NCI-H2196 (cell line): ENCODE data around the gene LEMD1.
"Not testable (repeated sequence)": the region's sequence is repeated elsewhere in the genome, so short reads cannot be mapped to it uniquely, and the experiment has no call there.

Experiments
- DNase-seq: peaks from one replicate; lab custom pipeline; 2025; ENCODE audit not compliant: unreplicated experiment; lab: John Stamatoyannopoulos, UW

The LEMD1 gene

GRCh38 chr1:205430696-205431305 lies 8.9 kb upstream of the LEMD1 start:
- DNase-seq = no peak

GRCh38 chr1:205429762-205430695 lies 8.2 kb upstream of the LEMD1 start:
- DNase-seq = no peak

GRCh38 chr1:205424901-205425600 lies 3.2 kb upstream of the LEMD1 start:
- DNase-seq = no peak

- DNase-seq = no peak
Measured at GRCh38 chr1:205423814-205424399, 2.1 kb upstream of the LEMD1 start.

- peak; percentile 44 for DNase-seq
Measured at GRCh38 chr1:205422993-205423642, 1.3 kb upstream of the LEMD1 start.

- DNase-seq = no peak
Measured at GRCh38 chr1:205420938-205421337, 918 bp downstream of the LEMD1 start.

- no peak for DNase-seq
Measured at GRCh38 chr1:205417870-205418635, 3.8 kb downstream of the LEMD1 start.

- no peak for DNase-seq
Measured at GRCh38 chr1:205416322-205416721, 5.5 kb downstream of the LEMD1 start.

GRCh38 chr1:205410581-205411298 lies 11.1 kb downstream of the LEMD1 start:
- DNase-seq = no peak

- no peak for DNase-seq
Measured at GRCh38 chr1:205407970-205408369, 13.9 kb downstream of the LEMD1 start.

GRCh38 chr1:205406252-205406651 lies 15.6 kb downstream of the LEMD1 start:
- DNase-seq = not testable (repeated sequence)

GRCh38 chr1:205404484-205404883 lies 17.4 kb downstream of the LEMD1 start:
- not testable (repeated sequence) for DNase-seq

GRCh38 chr1:205398586-205398985 lies 23.3 kb downstream of the LEMD1 start:
- no peak for DNase-seq

GRCh38 chr1:205396967-205397616 lies 24.8 kb downstream of the LEMD1 start:
- DNase-seq = peak; percentile 81

GRCh38 chr1:205395616-205396015 lies 26.2 kb downstream of the LEMD1 start:
- no peak for DNase-seq

GRCh38 chr1:205392650-205393049 lies 29.2 kb downstream of the LEMD1 start:
- DNase-seq = no peak

- no peak for DNase-seq
Measured at GRCh38 chr1:205391386-205391785, 30.5 kb downstream of the LEMD1 start.

- no peak for DNase-seq
Measured at GRCh38 chr1:205387845-205388244, 34.0 kb downstream of the LEMD1 start.

GRCh38 chr1:205382990-205383389 lies 38.9 kb downstream of the LEMD1 start:
- not testable (repeated sequence) for DNase-seq
